SK-N-MC (cell line): ENCODE measurements around the gene TEDC2.

ENCODE experiments used
- DNase-seq: peaks from one replicate; pipeline ENCODE4 v3.0.0-alpha.2; 2011; ENCODE audit warnings: low read depth, low spot score
- H3K27ac ChIP-seq: fragments of 200-600 bp; sonication (generic); 2 replicates; pipeline ENCODE4 v1.5.1; 2016; ENCODE audit warnings: mixed run types
- H3K36me3 ChIP-seq: fragments of 200-600 bp; sonication (generic); 2 replicates; pipeline ENCODE4 v1.6.1; 2017; ENCODE audit warnings: antibody characterized with exemption, low read length, mixed read lengths; ENCODE audit not compliant: insufficient read depth
- H3K4me3 ChIP-seq: fragments of 200-600 bp; sonication (generic); 2 replicates; pipeline ENCODE4 v1.5.1; 2016
- H3K9ac ChIP-seq: fragments of 200-600 bp; sonication (generic); 2 replicates; pipeline ENCODE4 v1.8.0; 2017; ENCODE audit warnings: mixed run types, mixed read lengths; ENCODE audit not compliant: insufficient read length
- H3K9me3 ChIP-seq: fragments of 200-600 bp; sonication (generic); 2 replicates; pipeline ENCODE4 v1.6.1; 2017; ENCODE audit warnings: low read depth, mild to moderate bottlenecking, antibody characterized with exemption, low read length, moderate library complexity, mixed read lengths
- EZH2 ChIP-seq: fragments of 200-600 bp; sonication (generic); IDR thresholded peaks from one replicate; pipeline ENCODE4 v1.6.1; 2017; ENCODE audit warnings: antibody characterized with exemption
- FOXP2 ChIP-seq: optimal IDR thresholded peaks from 2 replicates; pipeline ENCODE3; 2011; ENCODE audit warnings: mild to moderate bottlenecking, moderate library complexity; ENCODE audit not compliant: insufficient read depth; ENCODE audit errors: extremely low read length, control extremely low read depth
- POLR2AphosphoS5 ChIP-seq: IDR thresholded peaks from 2 replicates; pipeline ENCODE4 v1.6.1; 2012; ENCODE audit warnings: mild to moderate bottlenecking, low read depth, low read length, borderline replicate concordance

Gene TEDC2

DNA sequence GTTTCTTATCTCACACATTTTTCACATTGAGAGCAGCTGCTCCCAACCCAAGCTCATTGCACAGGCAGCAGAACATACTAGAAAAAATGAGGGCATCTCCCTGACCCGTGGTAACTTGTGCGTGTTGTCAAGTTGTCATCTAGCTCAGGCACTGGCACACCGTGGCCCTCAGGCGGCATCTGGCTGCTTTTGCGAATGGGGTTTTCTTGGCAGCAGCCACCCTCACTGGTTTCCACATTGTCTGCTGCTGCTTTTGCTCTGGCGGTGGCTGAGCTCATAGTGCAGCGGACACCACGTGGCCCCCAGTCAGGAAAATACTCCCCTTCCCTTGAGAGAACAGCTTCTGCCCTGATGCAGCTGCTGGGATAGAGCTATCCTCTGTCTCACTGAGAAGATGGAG is 9.4 kb upstream of the TEDC2 start:
- H3K9ac ChIP-seq: no peak overlapping the region
- H3K27ac ChIP-seq: no peak overlapping the region
- no peak for DNase-seq
- TF ChIP-seq POLR2AphosphoS5 (no peak), FOXP2 (no peak), EZH2 (no peak)
- no peaks in the 10 kb centered on the region for H3K9me3 ChIP-seq
- peaks cover 92% of the 10 kb centered on the region for H3K36me3 ChIP-seq
- no peak overlapping the region for H3K4me3 ChIP-seq

DNA sequence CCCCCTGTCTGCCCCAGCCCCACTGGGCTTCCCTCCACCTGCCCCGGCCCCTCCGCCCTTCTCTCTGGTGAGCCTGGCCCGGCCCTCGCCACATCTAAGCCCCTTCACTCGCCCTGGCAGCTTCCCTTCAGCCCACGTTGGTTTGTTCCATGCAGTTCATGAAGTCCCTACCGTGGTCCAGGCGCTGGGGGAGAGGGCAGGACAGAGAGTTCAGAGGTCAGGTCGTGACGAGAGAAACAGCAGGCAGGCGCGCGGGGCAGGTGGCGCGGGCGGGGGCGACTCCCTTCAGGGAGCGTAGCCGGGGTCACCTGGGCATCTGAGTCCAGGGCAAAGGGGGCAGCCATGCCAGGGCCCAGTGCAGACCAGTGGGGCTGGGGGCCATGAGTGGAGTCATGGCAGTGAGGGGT is 8.9 kb upstream of the TEDC2 start:
- DNase-seq: no peak
- H3K27ac ChIP-seq: no peak overlapping the region
- H3K9ac ChIP-seq: no peak overlapping the region
- peaks cover 92% of the 10 kb centered on the region for H3K36me3 ChIP-seq
- H3K9me3 ChIP-seq: no peaks in the 10 kb centered on the region
- no peak overlapping the region for H3K4me3 ChIP-seq
- TF ChIP-seq EZH2: no peak

DNA sequence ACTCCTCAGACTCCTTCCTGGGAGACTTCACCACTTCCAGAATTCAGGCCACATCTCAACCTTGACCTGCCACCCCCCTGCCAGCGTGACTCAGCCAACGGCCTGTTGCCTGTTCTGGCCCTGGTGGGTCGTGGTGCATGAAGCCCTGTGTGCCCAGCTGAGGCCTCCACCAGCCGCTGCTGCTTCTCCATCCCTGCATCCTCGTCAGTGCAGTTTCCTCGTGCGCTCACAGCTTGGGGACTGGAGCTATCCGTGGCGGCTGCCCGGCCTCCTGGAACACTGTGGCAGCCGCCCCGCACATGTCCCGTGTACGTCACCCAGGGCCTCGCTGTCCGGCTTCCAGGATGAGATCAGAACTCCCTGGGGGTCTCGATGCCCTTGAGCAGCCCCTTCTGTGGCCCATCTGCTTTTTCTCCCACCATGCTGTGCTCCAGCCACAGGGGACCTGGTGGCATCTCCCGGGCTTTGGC is 8.0 kb upstream of the TEDC2 start:
- TF ChIP-seq FOXP2 (no peak), POLR2AphosphoS5 (no peak), EZH2 (no peak)
- Histone ChIP-seq H3K27ac (no peak overlapping the region), H3K36me3 (peaks cover 92% of the 10 kb centered on the region), H3K9ac (no peak overlapping the region), H3K4me3 (no peak overlapping the region), H3K9me3 (no peaks in the 10 kb centered on the region)
- no peak for DNase-seq

DNA sequence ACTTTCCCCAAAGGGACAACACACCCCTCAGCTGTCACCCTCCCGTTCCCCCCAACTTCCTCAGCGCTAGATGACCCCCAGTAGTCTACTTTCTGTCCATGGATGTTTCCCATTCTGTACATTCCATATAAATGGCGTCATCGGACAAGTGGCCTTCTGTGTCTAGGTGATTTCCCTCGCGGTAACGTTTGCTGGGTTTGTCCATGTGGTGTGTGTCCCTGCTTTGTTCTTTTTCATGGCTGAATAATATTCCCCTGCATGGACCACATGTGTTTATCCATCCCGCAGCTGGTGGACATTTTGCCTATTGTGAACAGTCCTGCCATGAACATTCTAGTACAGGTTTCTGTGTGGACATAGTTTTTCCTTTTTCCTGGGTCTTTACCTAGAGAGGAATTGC is 7.3 kb upstream of the TEDC2 start:
- DNase-seq: no peak
- no peaks in the 10 kb centered on the region for H3K9me3 ChIP-seq
- peaks cover 87% of the 10 kb centered on the region for H3K36me3 ChIP-seq
- H3K4me3 ChIP-seq: no peak overlapping the region
- H3K27ac ChIP-seq: no peak overlapping the region
- TF ChIP-seq FOXP2: no peak
- TF ChIP-seq POLR2AphosphoS5: no peak
- TF ChIP-seq EZH2: no peak
- no peak overlapping the region for H3K9ac ChIP-seq

DNA sequence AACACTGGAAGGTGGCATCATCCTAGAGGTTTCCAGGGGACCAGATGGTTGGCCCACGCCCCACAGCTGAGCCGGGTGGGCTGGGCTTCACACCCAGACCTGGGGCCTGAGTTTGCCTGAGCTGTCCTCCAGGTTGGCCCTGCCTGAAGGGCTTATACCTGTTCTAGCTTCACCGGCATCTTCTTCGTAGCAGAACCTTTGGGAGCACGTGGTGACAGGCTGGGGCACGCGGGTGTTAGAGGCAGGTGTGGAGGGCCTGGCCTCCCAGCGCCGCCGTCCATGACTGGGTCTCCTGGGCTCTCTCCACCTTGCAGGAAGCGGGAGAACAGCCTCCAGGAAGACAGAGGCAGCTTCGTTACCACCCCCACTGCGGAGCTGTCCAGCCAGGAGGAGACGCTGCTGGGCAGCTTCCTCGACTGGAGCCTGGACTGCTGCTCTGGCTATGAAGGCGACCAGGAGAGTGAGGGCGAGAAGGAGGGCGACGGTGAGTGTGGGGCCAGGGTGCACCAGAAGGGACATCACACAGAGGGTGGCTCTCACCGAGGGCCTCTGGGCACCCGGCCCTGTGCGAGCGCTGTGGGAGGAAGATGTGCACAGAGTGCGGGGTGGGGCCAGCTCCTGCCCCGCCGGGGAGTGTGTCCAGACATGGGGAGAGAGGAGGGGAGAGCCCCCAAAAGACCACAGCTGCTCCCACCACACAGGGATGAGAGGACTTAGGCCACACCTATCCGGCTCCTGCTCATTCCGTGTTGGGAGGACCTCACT is 4.6 kb upstream of the TEDC2 start:
- no peak overlapping the region for H3K4me3 ChIP-seq
- no peaks in the 10 kb centered on the region for H3K9me3 ChIP-seq
- DNase-seq: no peak
- H3K36me3 ChIP-seq: peaks cover 63% of the 10 kb centered on the region
- no peak overlapping the region for H3K27ac ChIP-seq
- H3K9ac ChIP-seq: no peak overlapping the region
- TF ChIP-seq POLR2AphosphoS5: 0 out of 2 replicates have a peak, but pooled peaks have one; percentile 10
- TF ChIP-seq EZH2: no peak

DNA sequence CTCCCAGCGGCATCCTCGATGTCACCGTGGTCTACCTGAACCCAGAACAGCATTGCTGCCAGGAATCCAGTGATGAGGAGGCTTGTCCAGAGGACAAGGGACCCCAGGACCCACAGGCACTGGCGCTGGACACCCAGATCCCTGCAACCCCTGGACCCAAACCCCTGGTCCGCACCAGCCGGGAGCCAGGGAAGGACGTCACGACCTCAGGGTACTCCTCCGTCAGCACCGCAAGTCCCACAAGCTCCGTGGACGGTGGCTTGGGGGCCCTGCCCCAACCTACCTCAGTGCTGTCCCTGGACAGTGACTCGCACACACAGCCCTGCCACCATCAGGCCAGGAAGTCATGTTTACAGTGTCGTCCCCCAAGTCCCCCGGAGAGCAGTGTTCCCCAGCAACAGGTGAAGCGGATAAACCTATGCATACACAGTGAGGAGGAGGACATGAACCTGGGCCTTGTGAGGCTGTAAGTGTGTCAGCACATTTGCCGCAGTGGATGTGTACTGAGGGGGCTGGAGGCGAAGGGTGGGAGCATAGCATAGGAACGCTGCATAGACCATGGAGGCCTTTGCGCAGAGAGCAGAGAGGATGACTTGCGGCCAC is 3.3 kb upstream of the TEDC2 start:
- TF ChIP-seq FOXP2: no peak
- H3K9ac ChIP-seq: no peak overlapping the region

DNA sequence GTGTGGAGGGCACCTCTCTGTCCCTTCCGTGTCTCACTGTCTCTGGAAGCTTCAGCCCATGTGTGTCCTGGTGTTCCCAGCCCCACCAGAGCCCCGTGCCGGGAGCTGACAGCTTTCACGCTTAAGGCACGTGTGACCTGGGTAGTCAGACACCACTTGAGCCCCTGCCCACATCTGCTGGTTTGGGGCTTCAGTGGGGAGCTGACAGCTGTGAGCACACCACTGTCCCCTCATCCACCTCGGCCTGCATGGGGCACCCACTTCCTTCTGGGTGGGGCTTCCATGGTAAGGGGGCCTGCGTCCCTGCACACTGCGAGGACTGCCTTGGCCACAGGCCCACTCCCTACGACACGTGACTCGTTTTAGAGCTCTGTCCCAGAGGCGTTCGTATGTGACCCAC is 2.6 kb upstream of the TEDC2 start:
- Histone ChIP-seq H3K9ac (no peak overlapping the region), H3K4me3 (no peak overlapping the region), H3K36me3 (peaks cover 53% of the 10 kb centered on the region), H3K9me3 (no peaks in the 10 kb centered on the region), H3K27ac (peak overlapping the region; percentile 45; the same call in 1 of the 2 replicates)
- no peak for TF ChIP-seq EZH2
- TF ChIP-seq POLR2AphosphoS5: no peak
- no peak for TF ChIP-seq FOXP2
- DNase-seq: no peak

More for the DNA sequence above, 3.3 kb upstream of the TEDC2 start:
- Histone ChIP-seq H3K36me3 (peaks cover 57% of the 10 kb centered on the region), H3K27ac (no peak overlapping the region), H3K4me3 (no peak overlapping the region), H3K9me3 (no peaks in the 10 kb centered on the region)
- DNase-seq: no peak

DNA sequence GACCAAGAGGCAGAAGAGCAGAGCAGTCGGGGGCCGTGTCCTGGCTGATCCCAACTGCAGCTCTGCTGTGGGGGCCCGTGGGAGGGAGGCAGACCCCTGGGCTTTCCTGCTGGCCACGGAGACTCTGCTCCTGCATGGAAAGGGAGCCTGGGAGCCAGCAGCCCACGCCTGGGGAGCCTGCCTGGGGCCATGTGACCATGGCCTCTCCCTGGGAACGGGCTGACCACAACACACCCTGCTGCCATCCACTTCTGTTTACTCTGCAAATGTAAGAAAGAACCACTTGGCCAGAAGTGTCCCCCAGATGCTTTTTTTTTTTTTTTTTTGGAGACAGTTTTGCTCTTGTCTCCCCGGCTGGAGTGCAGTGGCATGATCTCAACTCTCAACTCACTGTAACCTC is 2.0 kb upstream of the TEDC2 start:
- no peaks in the 10 kb centered on the region for H3K9me3 ChIP-seq
- no peak overlapping the region for H3K9ac ChIP-seq
- peak overlapping the region; percentile 45; the same call in 1 of the 2 replicates for H3K27ac ChIP-seq
- DNase-seq: no peak
- peaks cover 52% of the 10 kb centered on the region for H3K36me3 ChIP-seq
- TF ChIP-seq POLR2AphosphoS5 (no peak; the same call in 1 of the 2 replicates), EZH2 (no peak), FOXP2 (no peak)
- H3K4me3 ChIP-seq: no peak overlapping the region
